GM12892 (cell line): ENCODE data around the gene JMJD8.

Experiments
- POLR2AphosphoS5 ChIP-seq: IDR thresholded peaks from 2 replicates; pipeline ENCODE4 v1.6.1; 2011; ENCODE audit warnings: low read depth, low read length, control low read depth
- TAF1 ChIP-seq: IDR thresholded peaks from 2 replicates; pipeline ENCODE4 v1.6.1; 2011; ENCODE audit warnings: low read depth, mild to moderate bottlenecking, control low read depth, low read length, borderline replicate concordance

- TF ChIP-seq TAF1 = no peak
- no peak for TF ChIP-seq POLR2AphosphoS5
Measured at GRCh38 chr16:718389-718788, 34.3 kb upstream of the JMJD8 start.
